DMS53 (cell line): ENCODE data around the gene DNASE2B.

Experiments used
- DNase-seq: peaks from one replicate; lab custom pipeline; 2025; lab: John Stamatoyannopoulos, UW

The DNASE2B gene, protein sequence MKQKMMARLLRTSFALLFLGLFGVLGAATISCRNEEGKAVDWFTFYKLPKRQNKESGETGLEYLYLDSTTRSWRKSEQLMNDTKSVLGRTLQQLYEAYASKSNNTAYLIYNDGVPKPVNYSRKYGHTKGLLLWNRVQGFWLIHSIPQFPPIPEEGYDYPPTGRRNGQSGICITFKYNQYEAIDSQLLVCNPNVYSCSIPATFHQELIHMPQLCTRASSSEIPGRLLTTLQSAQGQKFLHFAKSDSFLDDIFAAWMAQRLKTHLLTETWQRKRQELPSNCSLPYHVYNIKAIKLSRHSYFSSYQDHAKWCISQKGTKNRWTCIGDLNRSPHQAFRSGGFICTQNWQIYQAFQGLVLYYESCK

DNA sequence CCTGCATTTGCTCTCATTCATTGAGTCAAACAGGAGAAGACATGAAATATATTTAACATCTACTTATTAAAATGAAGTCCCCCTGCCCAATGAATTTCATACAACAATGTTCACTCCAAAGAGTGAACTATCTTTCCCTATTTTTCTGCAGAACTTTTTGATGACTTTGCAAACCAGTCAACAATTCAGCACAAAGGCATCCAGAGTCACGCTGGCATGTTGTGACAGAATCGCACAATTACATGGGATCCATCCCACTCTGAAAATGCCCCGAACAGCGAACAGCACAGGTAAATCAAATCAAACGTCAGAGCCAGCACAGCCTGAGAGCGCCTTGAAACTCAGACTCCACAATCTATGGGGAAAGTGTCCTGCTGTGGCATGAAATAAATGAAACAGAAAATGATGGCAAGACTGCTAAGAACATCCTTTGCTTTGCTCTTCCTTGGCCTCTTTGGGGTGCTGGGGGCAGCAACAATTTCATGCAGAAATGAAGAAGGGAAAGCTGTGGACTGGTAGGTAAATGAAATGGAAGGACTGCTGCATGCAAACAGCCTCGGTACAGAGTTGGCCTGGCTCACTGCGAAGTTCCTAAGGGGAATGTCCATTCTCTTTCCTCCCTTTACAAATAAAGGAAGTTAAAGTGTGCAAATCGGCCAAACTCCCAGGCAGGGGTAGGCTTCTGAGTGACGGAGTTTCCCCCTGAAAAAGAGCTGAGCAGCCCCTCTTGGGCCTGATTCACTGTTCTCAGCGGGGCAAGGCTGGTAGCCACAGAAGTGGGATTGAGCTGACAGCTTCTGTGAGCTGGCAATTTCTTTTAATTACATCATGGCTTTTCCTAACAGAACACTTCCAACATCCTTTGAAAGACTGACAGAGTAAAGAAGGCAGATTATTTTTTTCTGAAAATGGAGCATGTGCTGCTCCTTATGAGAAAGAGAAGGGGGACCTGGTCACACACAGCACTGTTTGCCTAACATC, at the start of gene DNASE2B:
TSS of gene DNASE2B (plus strand) at position 310 of the 981 bp plus-strand sequence. CDS start at position 391, 81 bp downstream.
- DNase-seq: no peak

GRCh38 chr1:84348759-84349158, 49.5 kb upstream of the DNASE2B start:
- DNase-seq: no peak

DNA sequence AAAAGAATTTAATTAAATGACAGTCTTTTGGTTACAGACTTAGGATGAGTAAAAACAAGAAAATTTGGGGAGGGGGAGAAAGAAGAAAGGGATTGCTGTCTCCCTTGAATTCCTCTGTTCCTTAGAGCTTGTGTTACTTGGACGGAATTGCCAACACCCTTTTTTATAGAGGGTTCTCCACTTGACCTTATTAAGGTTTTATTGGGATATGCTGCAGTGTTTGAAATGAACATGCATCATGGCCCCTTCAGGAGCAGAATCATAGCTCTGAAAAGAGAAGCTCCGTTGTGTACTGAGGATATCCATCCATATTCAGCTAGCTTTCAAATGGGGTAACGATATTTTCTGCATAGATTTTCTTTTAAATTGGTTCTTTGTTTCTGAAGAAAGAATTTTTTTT, 48.2 kb upstream of the DNASE2B start:
- no peak for DNase-seq

GRCh38 chr1:84350550-84350949, 47.7 kb upstream of the DNASE2B start:
- no peak for DNase-seq

- no peak for DNase-seq
Measured at GRCh38 chr1:84352298-84353106, 45.8 kb upstream of the DNASE2B start.

GRCh38 chr1:84353695-84354094, 44.6 kb upstream of the DNASE2B start:
- DNase-seq: no peak

- no peak for DNase-seq
Measured at GRCh38 chr1:84355556-84355955, 42.7 kb upstream of the DNASE2B start.

DNA sequence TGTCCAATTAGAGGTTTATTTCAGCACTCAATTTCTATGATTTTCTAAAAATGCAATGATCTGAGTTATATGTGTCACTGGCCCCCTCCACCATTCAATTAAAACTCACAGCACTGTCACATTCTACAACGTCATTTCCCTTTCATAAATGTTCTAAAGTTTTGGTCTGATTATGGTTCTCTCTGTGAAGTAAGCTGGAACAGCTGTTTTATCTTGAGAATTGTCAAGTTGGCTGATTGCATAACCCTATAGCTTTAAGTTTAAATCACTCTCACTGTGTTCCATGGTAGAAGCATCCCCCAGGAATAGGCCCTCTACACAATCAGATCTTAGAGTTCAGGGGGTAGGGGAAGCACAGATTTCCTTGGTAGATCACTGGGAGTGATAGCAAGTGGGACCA, 41.4 kb upstream of the DNASE2B start:
- DNase-seq: no peak

DNA sequence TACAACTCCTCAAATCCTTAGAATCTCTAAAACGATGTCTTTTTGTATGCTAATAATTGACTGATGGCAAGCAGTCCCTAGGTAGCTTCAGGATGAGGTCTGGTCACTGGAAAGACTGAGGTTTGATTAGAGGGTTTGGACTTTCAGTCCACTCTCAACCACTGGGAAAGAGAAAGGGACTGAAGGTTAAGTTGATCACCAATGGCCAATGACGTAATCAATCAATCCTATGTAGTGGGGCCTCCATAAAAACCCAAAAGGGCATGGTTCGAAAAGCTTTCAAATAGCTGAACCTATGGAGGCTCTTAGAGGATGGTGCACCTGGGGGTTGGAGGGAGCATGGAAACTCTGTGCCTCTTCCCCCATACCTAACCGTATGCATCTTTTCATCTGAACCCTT, 39.6 kb upstream of the DNASE2B start:
- DNase-seq: no peak

DNA sequence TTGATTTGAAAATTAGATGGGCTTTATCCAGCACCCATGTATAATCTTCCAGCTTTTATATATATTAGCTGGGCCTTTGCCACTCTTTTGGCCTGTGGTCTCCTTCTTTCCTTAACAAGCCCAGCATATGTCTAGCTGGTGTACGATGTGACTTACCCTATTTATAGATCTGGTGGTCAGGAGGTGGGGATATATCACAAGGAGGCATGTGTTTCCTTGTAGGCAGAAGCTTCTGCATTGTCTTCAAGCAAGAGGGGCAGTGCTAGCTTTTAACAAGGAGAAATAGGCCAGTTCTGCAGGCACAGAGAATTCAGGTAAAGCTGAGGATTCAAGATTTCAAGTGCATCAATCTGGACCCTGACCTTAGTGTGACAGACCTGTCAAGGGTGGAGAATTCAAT, 38.0 kb upstream of the DNASE2B start:
- no peak for DNase-seq

DNA sequence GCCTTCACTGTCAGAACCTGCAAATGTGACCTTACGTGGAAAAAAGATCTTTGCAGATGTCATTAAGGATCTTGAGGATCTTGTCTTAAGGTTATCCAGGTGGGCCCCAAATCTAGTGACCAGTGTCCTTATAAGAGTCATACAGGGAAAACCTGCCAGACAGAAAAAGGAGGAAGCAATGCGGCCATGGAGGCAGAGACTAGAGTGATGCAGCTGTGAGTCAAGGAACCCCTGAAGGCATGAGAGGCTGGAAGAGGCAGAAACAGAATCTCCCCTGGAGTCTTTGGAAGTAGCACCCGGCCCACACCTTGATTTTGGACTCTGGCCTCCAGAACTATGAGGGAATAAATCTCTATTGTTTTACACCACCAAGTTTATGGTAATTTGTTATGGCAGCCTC, 36.5 kb upstream of the DNASE2B start:
- no peak for DNase-seq

DNA sequence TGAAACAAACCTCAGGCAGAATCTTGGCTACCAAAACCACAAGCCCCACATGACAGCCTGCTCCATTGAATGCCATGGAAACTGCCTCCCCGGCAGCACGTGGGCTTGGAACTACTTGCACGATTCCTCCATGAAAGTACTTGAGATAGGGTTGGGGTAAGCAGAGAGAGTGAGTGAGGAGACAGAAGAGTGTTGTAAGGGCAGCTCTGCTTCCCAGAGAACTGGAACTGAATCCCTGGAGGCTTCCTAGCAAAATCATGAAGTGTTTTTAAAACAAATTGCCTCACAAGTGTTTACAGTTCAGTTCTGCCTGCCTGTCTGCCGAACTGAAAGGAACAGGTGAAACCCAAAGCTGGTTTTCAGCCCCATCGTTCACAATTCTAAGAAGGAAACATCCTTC, 35.3 kb upstream of the DNASE2B start:
- DNase-seq: peak; percentile 64

DNA sequence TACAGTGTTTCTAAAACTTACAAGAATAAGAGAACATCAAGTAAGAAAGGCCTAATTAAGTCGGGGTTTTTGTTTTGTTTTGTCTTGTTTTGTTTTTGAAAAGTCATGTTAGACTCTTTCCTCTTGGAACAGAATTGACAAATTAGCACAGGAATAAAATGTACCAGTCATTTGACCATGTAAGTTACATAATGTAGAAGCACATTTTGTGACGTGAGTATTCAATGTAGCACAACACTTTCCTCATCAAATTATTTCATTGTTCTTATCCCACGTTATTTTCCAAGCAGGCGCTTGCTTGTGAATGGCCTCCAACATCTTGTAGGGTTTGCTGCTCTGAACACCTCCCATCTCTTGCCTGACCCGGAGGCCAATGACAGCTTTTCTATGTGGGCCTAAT, 34.7 kb upstream of the DNASE2B start:
- no peak for DNase-seq

DNA sequence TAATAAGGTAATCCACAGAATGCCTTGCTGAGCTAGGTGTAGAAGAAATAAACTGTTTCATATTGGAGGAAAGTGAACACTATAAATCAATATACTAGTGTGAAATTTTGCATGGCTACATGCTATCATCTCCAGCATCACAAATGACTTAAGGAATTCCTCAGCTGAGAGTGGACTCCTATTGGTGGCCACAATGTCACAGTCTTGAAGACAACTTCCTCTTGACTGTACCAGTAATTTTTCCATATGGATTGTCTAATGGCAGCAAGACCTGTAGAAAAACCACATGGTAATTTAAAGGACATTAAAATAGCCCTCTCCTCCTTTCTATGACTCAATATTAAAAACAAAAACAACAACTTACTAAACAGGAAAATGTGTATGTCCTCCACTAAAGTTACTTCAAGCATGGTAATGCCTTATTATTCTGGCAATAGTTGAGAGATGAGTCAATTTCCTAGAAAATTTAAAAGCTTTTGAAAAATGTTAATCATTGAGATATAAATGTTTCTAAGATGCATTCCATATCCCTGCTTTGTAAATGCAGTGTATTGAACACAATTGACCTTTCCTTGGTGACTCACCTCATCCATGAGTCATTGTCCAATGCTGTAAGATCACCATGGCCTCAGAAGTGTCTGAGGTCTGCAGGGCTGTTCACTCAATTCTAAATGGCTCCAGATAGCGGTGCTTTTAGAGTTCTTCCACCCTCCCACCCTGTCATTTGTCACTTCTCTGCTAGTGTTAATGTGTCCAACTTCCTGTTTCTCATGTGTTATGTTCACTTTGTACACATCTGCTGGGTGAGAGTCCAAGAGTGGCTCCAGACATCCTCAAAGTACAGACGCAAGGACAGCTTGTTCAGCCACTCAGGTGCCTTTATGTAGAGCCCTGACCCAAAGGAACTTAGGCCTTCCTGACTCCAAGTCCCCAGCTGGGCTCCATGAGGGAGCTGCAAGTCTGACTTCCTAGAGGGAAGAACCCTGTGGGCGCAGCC, 32.8 kb upstream of the DNASE2B start:
- peak; percentile 92 for DNase-seq

GRCh38 chr1:84366786-84367185, 31.5 kb upstream of the DNASE2B start:
- DNase-seq: no peak

- DNase-seq: no peak
Measured at GRCh38 chr1:84367219-84367618, 31.1 kb upstream of the DNASE2B start.

DNA sequence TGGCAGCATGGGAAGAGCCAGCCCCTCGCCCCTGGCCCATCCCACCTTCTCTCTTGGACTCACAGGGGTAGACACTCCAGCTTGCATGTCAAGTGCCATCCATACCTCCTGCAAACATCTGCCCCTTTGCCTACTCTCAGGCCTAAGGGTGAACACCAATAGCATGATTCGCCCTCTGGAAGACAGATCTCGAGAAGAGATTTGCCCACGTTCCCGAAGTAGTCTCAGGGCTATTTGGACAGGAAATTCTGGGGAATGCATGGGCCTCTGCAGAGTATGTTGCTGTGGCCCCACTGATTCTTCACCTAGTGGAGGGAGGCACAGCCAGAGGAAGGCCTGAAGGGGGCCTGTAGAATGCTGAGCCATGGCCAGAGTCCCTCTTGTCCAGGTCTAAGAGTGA, 29.8 kb upstream of the DNASE2B start:
- DNase-seq: no peak

DNA sequence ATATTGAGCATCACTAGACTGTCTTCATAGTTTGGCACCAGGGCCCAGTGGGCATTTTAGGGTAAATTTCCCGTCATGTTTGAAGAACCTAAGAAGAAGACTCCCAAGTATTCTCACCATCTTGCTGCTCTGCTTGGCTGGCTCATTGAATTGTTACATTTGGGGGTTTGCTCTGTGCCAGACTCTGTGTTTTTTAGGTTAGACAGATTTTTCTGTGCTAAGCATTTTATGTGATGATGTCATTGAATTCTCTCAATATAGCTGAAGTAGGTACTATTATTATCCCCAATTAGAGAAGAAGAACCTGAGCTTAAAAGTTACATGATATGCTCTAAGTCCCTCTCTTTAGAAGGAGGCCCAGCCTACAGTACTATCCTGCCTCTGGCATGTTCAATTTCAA, 28.0 kb upstream of the DNASE2B start:
- no peak for DNase-seq

DNA sequence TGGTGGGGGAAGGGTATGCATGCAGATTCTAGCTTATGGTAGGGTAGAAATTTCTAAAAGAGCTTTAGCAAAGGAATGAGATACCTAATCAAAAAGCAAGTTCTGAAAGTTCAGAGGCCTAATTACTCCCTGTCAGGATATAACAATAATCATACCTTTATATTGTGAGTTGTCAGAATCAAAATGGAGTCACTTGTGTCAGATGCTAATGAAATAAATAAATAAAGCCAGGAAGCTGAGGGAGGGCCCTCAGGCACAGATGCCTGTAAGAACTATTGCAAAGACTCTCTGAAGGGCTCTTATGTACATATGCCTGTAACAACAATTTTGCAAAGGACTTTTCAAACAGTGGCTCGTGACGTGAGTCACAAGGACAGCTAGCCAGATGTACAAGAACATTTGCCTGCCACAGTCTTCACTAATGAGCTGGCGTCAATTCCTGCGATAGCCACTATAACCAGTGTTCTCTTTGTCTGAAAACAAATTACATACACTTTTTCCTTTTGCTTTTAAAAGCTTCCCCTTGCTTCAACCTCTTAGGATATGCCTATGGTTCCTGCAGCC, 27.4 kb upstream of the DNASE2B start:
- DNase-seq: peak; percentile 84

DNA sequence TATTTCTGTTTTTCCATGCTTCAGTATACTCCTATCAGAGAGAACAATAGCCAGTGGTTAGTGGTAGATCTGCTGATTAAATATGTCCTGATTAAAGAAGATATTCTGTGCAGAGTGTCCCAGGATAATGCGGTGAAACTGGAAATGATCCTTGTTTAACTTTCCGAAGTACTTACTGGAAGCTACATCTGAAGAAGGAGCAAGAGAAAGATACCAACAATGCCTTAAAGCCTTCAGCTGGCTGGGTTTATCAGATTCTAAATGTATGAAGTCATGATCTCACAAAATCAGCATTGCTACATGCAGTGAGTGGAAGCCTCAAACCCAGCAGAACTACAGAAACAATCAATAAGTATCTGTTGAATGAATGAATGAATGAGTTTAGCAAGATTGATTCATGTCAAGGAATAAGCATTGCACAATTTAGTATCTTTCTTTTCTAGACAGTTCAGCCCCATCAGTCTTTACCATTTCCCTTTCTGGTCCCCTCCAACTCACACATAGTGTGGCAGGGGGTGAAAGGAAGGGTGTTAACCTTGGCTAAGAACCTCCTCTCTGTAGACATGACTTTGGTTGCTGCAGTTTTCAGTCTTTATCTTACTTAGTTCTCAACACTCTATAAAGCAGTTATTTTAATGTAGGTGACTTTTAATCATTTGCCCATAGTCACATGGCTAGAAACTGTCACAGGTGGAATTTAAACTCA, 24.7 kb upstream of the DNASE2B start:
- DNase-seq: no peak
